Right hindlimb (tissue), 1 donor: ENCODE data around the gene DNAH17.

ENCODE experiments used
- DNase-seq: peaks from one replicate; pipeline ENCODE4 v3.0.0-alpha.2; 2018

DNAH17 gene

GRCh38 chr17:78601577-78602190 is 24.5 kb upstream of the DNAH17 start:
- DNase-seq, result no peak

- DNase-seq, result no peak
Measured at GRCh38 chr17:78600181-78600721, 23.1 kb upstream of the DNAH17 start.

- no peak for DNase-seq
Measured at GRCh38 chr17:78599419-78599818, 22.2 kb upstream of the DNAH17 start.

- DNase-seq, result no peak
Measured at GRCh38 chr17:78598013-78598471, 20.8 kb upstream of the DNAH17 start.

DNA sequence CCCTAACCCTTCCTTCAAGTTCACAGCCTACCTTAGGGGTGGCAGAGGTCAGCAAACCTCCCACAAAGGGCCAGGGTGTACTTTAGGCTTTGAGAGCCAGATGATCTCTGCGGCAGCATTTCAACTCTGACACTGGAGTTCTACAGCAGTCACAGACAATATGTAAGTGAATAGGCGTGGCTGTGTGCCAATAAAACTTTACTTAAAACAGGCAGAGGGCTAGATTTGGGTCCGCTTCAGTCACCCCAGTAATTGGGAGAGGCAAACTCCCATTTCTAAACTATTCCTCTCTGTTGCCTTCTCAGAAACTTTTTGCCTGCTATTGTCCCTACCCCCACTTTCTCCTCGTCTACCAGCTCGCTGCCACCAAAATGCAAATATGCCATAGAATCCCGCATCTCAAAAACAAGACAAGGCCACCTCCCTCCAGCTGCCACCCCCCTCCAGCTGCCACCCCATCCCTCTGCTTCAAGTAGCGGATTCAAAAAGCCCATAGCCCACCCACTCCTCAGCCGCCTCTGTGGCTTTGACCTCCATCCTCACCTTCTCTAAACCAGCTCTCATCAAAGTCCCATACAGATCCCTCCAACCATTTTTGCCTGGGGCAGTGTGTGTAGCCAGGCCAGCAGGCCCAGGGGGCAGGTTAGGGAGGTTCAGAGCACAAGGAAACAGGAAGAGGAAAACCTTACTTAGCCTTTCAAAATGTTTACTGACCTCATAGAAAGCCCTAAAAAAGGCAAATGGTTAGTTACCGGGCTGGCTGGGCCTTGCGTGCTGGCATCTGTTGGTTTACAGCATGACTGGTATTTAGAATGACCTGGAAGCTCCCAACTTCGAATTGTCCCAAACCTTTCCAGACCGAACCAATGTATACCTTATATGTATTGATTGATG is 19.9 kb upstream of the DNAH17 start:
- no peak for DNase-seq

DNA sequence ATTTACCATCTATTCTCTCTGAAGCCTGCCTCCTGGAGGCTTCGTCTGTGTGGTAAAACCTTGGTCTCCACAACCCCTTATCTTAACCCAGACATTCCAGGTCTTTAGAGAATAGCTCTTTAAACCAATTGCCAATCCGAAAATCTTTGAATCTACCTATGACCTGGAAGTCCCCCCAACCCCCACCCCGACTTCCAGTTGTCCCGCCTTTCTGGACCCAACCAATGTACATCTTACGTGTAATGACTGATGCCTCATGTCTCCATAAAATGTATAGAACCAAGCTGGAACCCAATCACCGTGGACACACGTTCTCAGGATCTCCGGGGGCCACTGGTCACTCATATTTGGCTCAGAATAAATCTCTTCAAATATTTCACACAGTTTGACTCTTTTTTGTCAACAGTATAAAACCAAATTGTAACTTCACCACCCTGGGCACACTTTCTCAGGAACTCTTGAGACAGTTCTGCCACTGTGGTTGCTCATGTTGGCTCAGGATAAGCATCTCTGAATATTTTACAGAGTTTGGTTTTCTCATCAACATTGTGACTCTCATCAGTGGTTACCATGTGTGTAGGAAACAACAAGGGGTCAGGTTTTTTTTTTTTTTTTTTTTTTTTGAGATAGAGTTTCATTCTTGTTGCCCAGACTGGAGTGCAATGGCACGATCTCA is 18.1 kb upstream of the DNAH17 start:
- DNase-seq, result no peak

DNA sequence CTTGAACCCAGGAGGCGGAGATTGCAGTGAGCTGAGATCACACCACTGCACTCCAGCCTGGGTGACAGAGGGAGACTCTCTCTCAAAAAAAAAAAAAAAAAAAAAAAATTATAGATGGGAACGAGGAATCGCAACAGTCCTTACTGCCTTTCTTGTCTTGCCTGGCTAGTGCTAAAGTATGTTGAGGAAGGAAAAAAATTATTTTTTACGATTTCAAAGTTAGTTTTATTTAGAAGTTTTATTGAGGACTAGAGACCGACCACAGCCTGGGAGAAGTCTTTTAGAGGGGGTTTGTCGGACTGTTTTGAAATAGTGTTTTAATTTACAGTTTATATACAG is 15.8 kb upstream of the DNAH17 start:
- no peak for DNase-seq

- DNase-seq, result no peak
Measured at GRCh38 chr17:78591263-78591671, 14.1 kb upstream of the DNAH17 start.

DNA sequence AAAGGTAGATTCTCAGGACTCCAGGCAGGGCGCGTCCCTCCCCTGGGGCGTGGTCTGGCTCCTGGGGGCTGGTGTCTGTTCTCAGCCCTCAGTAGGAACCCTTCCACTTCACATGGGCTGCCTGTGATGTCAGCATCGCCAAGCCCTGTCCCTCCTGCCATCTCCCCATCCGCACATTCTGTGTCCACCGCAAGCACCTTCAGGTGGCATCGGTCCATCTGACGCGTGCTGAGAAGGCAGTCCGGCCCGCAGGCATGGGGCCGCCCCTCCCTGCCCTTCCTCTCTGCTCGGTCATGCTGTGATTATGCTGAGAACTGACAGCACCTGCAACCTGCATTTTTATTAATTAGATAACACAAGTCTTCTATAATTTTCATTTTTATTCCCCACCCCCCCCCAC is 12.7 kb upstream of the DNAH17 start:
- DNase-seq, result no peak

GRCh38 chr17:78589031-78589675 is 12.0 kb upstream of the DNAH17 start:
- DNase-seq, result no peak

GRCh38 chr17:78588258-78589030 is 11.2 kb upstream of the DNAH17 start:
- DNase-seq, result no peak

- no peak for DNase-seq
Measured at GRCh38 chr17:78585006-78585630, 7.9 kb upstream of the DNAH17 start.

- DNase-seq, result no peak
Measured at GRCh38 chr17:78583091-78583490, 5.9 kb upstream of the DNAH17 start.

GRCh38 chr17:78581304-78581703 is 4.1 kb upstream of the DNAH17 start:
- no peak for DNase-seq

GRCh38 chr17:78580277-78580804 is 3.1 kb upstream of the DNAH17 start:
- DNase-seq, result no peak

DNA sequence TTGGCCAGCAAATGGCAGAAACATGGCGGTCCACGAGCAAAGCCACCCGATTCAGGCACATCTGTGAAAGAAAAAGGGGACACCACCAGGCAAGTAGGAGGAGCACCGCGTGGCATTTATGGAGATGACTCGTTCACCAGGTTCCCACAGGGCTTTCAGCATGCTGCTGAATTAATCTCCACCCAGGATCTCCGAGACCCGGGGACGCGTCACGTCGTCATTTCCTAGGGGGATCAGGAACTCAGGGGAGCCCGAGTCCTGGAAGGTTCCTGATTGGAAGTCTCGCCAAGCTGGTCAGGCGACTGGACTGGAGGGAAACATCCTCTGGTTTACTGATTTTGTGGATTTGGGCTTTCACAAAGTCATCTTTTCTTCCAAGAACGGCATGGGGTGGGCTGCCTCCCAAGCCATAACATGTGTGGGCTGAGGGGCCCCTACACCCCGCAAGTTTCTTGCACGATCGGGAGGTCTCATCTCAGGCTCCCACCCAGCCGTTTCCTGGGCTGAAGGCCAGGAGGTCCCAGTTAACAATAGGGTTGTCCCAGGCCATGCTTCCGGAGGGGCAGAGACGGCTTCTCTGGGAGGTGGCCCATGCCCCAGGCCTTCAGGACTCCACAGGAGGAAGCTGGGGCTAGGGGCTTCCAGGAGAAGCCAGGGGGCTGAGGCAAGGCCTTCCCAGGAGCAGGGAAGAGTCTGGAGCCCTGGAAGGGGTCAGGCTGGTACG is 645 bp downstream of the DNAH17 start:
- no peak for DNase-seq

DNA sequence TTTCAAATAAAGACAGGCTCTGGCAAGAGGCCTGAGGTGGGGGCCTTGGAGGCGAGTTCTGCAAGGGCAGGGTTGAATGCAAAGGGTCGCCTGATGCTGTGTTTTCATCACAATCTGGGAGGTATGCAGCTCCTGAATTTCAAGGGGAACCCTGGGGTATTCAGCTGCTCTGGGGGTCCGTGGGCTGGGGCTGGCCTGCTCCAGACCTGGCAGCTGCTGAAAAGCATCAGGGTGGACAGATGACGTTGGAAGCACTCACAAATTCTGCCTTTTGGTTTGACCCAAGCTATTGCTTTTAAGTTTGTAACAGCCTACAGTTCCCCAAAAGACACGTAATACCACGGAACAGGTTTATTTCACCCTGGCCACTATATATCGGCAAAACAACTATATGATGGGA is 1.3 kb downstream of the DNAH17 start:
- DNase-seq, result no peak

- DNase-seq, result no peak
Measured at GRCh38 chr17:78575340-78575739, 1.9 kb downstream of the DNAH17 start.

- no peak for DNase-seq
Measured at GRCh38 chr17:78573955-78574354, 3.2 kb downstream of the DNAH17 start.
